HEK293 (cell line): ENCODE data around the gene DPCD.
A peak's percentile ranks its signal among the peaks of the same experiment; 100 is the strongest.

ENCODE experiments used
- IKZF3 ChIP-seq: fragments of 450-650 bp; IDR thresholded peaks from 2 replicates; pipeline ENCODE4 v1.5.0; 2018; ENCODE audit warnings: missing biosample characterization, mild to moderate bottlenecking, missing genetic modification characterization, moderate library complexity
- INSM2 ChIP-seq: fragments of 450-650 bp; formaldehyde crosslinking; IDR thresholded peaks from 2 replicates; pipeline ENCODE4 v1.5.1; 2016; ENCODE audit warnings: missing biosample characterization, missing genetic modification characterization
- KLF10 ChIP-seq: fragments of 450-650 bp; IDR thresholded peaks from 2 replicates; pipeline ENCODE4 v1.5.1; 2018; ENCODE audit warnings: missing biosample characterization, mild to moderate bottlenecking, missing genetic modification characterization
- OSR2 ChIP-seq: fragments of 450-650 bp; formaldehyde crosslinking; IDR thresholded peaks from 2 replicates; pipeline ENCODE4 v1.5.1; 2016; ENCODE audit warnings: missing biosample characterization, missing genetic modification characterization
- PRDM1 ChIP-seq: fragments of 450-650 bp; formaldehyde crosslinking; IDR thresholded peaks from 2 replicates; pipeline ENCODE4; 2016; ENCODE audit warnings: missing biosample characterization, missing genetic modification characterization
- PRDM4 ChIP-seq: fragments of 450-650 bp; formaldehyde crosslinking; IDR thresholded peaks from 2 replicates; pipeline ENCODE4 v1.5.1; 2017; ENCODE audit warnings: missing biosample characterization, missing genetic modification characterization
- SALL2 ChIP-seq: fragments of 450-650 bp; formaldehyde crosslinking; IDR thresholded peaks from 2 replicates; pipeline ENCODE4 v1.5.0; 2017; ENCODE audit warnings: missing biosample characterization, mild to moderate bottlenecking, missing genetic modification characterization, borderline replicate concordance
- SCRT1 ChIP-seq: fragments of 450-650 bp; formaldehyde crosslinking; IDR thresholded peaks from 2 replicates; pipeline ENCODE4 v1.5.1; 2016; ENCODE audit warnings: missing biosample characterization, missing genetic modification characterization, borderline replicate concordance
- ZFP3 ChIP-seq: fragments of 450-650 bp; formaldehyde crosslinking; IDR thresholded peaks from 2 replicates; pipeline ENCODE4 v1.5.1; 2016; ENCODE audit warnings: low read depth, missing biosample characterization, missing genetic modification characterization
- ZFP41 ChIP-seq: fragments of 450-650 bp; formaldehyde crosslinking; IDR thresholded peaks from 2 replicates; pipeline ENCODE4 v1.5.1; 2016; ENCODE audit warnings: missing biosample characterization, missing genetic modification characterization, borderline replicate concordance
- ZFP69B ChIP-seq: fragments of 450-650 bp; formaldehyde crosslinking; IDR thresholded peaks from 2 replicates; pipeline ENCODE4 v1.5.1; 2016; ENCODE audit warnings: missing biosample characterization, missing genetic modification characterization
- ZNF114 ChIP-seq: fragments of 450-650 bp; formaldehyde crosslinking; IDR thresholded peaks from 2 replicates; pipeline ENCODE4 v1.5.0; 2017; ENCODE audit warnings: missing biosample characterization, missing genetic modification characterization
- ZNF132 ChIP-seq: fragments of 450-650 bp; formaldehyde crosslinking; IDR thresholded peaks from 2 replicates; pipeline ENCODE4 v1.5.1; 2017; ENCODE audit warnings: missing biosample characterization, missing genetic modification characterization, borderline replicate concordance
- ZNF133 ChIP-seq: fragments of 450-650 bp; formaldehyde crosslinking; IDR thresholded peaks from 2 replicates; pipeline ENCODE4 v1.5.1; 2016; ENCODE audit warnings: missing biosample characterization, missing genetic modification characterization
- ZNF146 ChIP-seq: fragments of 450-650 bp; formaldehyde crosslinking; IDR thresholded peaks from 2 replicates; pipeline ENCODE4 v1.5.1; 2016; ENCODE audit warnings: missing biosample characterization, missing genetic modification characterization
- ZNF19 ChIP-seq: fragments of 450-650 bp; formaldehyde crosslinking; IDR thresholded peaks from 2 replicates; pipeline ENCODE4; 2016; ENCODE audit warnings: missing biosample characterization, missing genetic modification characterization, low read depth
- ZNF211 ChIP-seq: fragments of 450-650 bp; formaldehyde crosslinking; IDR thresholded peaks from 2 replicates; pipeline ENCODE4 v1.5.1; 2016; ENCODE audit warnings: low read depth, missing biosample characterization, missing genetic modification characterization
- ZNF23 ChIP-seq: fragments of 450-650 bp; formaldehyde crosslinking; IDR thresholded peaks from 2 replicates; pipeline ENCODE4 v1.5.1; 2016; ENCODE audit warnings: missing biosample characterization, missing genetic modification characterization, borderline replicate concordance
- ZNF280C ChIP-seq: fragments of 450-650 bp; formaldehyde crosslinking; IDR thresholded peaks from 2 replicates; pipeline ENCODE4 v1.5.1; 2016; ENCODE audit warnings: missing biosample characterization, missing genetic modification characterization
- ZNF324 ChIP-seq: fragments of 450-650 bp; formaldehyde crosslinking; IDR thresholded peaks from 2 replicates; pipeline ENCODE4 v1.5.1; 2016; ENCODE audit warnings: missing biosample characterization, missing genetic modification characterization
- ZNF335 ChIP-seq: fragments of 450-650 bp; formaldehyde crosslinking; conservative IDR thresholded peaks from 2 replicates; pipeline ENCODE4 v1.5.1; 2016; ENCODE audit warnings: missing biosample characterization, missing genetic modification characterization
- ZNF366 ChIP-seq: fragments of 450-650 bp; formaldehyde crosslinking; conservative IDR thresholded peaks from 2 replicates; pipeline ENCODE4 v1.5.1; 2016; ENCODE audit warnings: missing biosample characterization, missing genetic modification characterization
- ZNF37A ChIP-seq: fragments of 450-650 bp; IDR thresholded peaks from 2 replicates; pipeline ENCODE4 v1.5.1; 2018; ENCODE audit warnings: missing biosample characterization, missing genetic modification characterization
- ZNF391 ChIP-seq: fragments of 450-650 bp; formaldehyde crosslinking; IDR thresholded peaks from 2 replicates; pipeline ENCODE4 v1.5.1; 2016; ENCODE audit warnings: low read depth, missing biosample characterization, missing genetic modification characterization, borderline replicate concordance
- ZNF433 ChIP-seq: fragments of 450-650 bp; formaldehyde crosslinking; IDR thresholded peaks from 2 replicates; pipeline ENCODE4 v1.5.1; 2016; ENCODE audit warnings: missing biosample characterization, missing genetic modification characterization, low read depth
- ZNF473 ChIP-seq: fragments of 450-650 bp; formaldehyde crosslinking; IDR thresholded peaks from 2 replicates; pipeline ENCODE4 v1.5.1; 2017; ENCODE audit warnings: missing biosample characterization, missing genetic modification characterization
- ZNF529 ChIP-seq: fragments of 450-650 bp; formaldehyde crosslinking; IDR thresholded peaks from 2 replicates; pipeline ENCODE4 v1.5.1; 2017; ENCODE audit warnings: missing genetic modification characterization, missing biosample characterization; ENCODE audit not compliant: insufficient replicate concordance
- ZNF530 ChIP-seq: fragments of 450-650 bp; formaldehyde crosslinking; IDR thresholded peaks from 2 replicates; pipeline ENCODE4 v1.5.1; 2016; ENCODE audit warnings: low read depth, missing biosample characterization, missing genetic modification characterization
- ZNF548 ChIP-seq: fragments of 450-650 bp; formaldehyde crosslinking; IDR thresholded peaks from 2 replicates; pipeline ENCODE4 v1.5.1; 2016; ENCODE audit warnings: missing biosample characterization, missing genetic modification characterization
- ZNF555 ChIP-seq: fragments of 450-650 bp; formaldehyde crosslinking; conservative IDR thresholded peaks from 2 replicates; pipeline ENCODE4 v1.5.1; 2017; ENCODE audit warnings: missing biosample characterization, mild to moderate bottlenecking, missing genetic modification characterization, inconsistent platforms
- ZNF621 ChIP-seq: fragments of 450-650 bp; formaldehyde crosslinking; IDR thresholded peaks from 2 replicates; pipeline ENCODE4 v1.5.1; 2017; ENCODE audit warnings: missing biosample characterization, missing genetic modification characterization
- ZNF623 ChIP-seq: fragments of 450-650 bp; formaldehyde crosslinking; IDR thresholded peaks from 2 replicates; pipeline ENCODE4 v1.5.1; 2016; ENCODE audit warnings: missing biosample characterization, missing genetic modification characterization
- ZNF626 ChIP-seq: fragments of 450-650 bp; sonication (Bioruptor Pico); formaldehyde crosslinking; IDR thresholded peaks from 2 replicates; pipeline ENCODE4 v1.5.1; 2018; ENCODE audit warnings: missing biosample characterization, missing genetic modification characterization, inconsistent platforms
- ZNF629 ChIP-seq: fragments of 450-650 bp; formaldehyde crosslinking; IDR thresholded peaks from 2 replicates; pipeline ENCODE4 v1.5.1; 2017; ENCODE audit warnings: missing biosample characterization, missing genetic modification characterization
- ZNF701 ChIP-seq: fragments of 450-650 bp; formaldehyde crosslinking; IDR thresholded peaks from 2 replicates; pipeline ENCODE4 v1.5.1; 2016; ENCODE audit warnings: missing biosample characterization, missing genetic modification characterization

DPCD gene

GRCh38 chr10:101569622-101570427 is 18.3 kb upstream of the DPCD start (continued):
- no peak for TF ChIP-seq ZNF530 (tag by site-specific recombination)
- TF ChIP-seq INSM2 (tag by site-specific recombination) = 0 out of 2 replicates have a peak, but pooled peaks have one; percentile 58
- no peak for TF ChIP-seq ZNF132 (tag by site-specific recombination)
- TF ChIP-seq PRDM4 = peak; percentile 35; the same call in 1 of the 2 replicates
- no peak for TF ChIP-seq ZNF626 (tag by site-specific recombination)
- no peak; the same call in 1 of the 2 replicates for TF ChIP-seq IKZF3
- no peak for TF ChIP-seq OSR2 (tag by site-specific recombination)
- peak; percentile 77; the same call in 1 of the 2 replicates for TF ChIP-seq KLF10
- 0 out of 2 replicates have a peak, but pooled peaks have one; percentile 26 for TF ChIP-seq ZFP69B (tag by site-specific recombination)
- TF ChIP-seq ZNF473 (tag by site-specific recombination) = no peak
- TF ChIP-seq ZNF19 = no peak
- TF ChIP-seq ZNF391 = peak; percentile 51; the same call in 1 of the 2 replicates
- no peak for TF ChIP-seq ZNF555
- peak; percentile 48; the same call in 1 of the 2 replicates for TF ChIP-seq ZNF629 (tag by site-specific recombination)
- TF ChIP-seq ZNF280C (tag by site-specific recombination) = no peak
- TF ChIP-seq ZNF701 (tag by site-specific recombination) = no peak
- no peak for TF ChIP-seq ZFP3 (tag by site-specific recombination)
- no peak for TF ChIP-seq ZNF146 (tag by site-specific recombination)
- no peak for TF ChIP-seq ZNF211 (tag by site-specific recombination)
- no peak for TF ChIP-seq ZNF529
- no peak for TF ChIP-seq SALL2 (tag by site-specific recombination)
- TF ChIP-seq ZNF23 = no peak
- TF ChIP-seq ZFP41 (tag by site-specific recombination) = no peak
- TF ChIP-seq ZNF623 (tag by site-specific recombination) = no peak
- TF ChIP-seq ZNF114 = no peak
- TF ChIP-seq ZNF324 = no peak
- no peak for TF ChIP-seq ZNF621
- no peak for TF ChIP-seq ZNF433 (tag by site-specific recombination)
- no peak for TF ChIP-seq ZNF133
- TF ChIP-seq ZNF366 = 0 out of 2 replicates have a peak, but pooled peaks have one; percentile 60
- TF ChIP-seq ZNF37A (tag by site-specific recombination) = no peak
- TF ChIP-seq ZNF548 (tag by site-specific recombination) = no peak
- peak; percentile 66 for TF ChIP-seq ZNF335
- no peak for TF ChIP-seq PRDM1 (tag by site-specific recombination)
- TF ChIP-seq SCRT1 (tag by site-specific recombination) = no peak
